Stimulated activated naive CD4-positive, alpha-beta T cell treated with Interleukin-2 at 50 U/mL for 16 hours (primary cell): ENCODE results near the gene OR8D4.
"Not testable (repeated sequence)": the region's sequence is repeated elsewhere in the genome, so short reads cannot be mapped to it uniquely, and the experiment has no call there.

Experiments
- DNase-seq: peaks from one replicate; lab custom pipeline; 2025; lab: John Stamatoyannopoulos, UW

The OR8D4 gene

DNA sequence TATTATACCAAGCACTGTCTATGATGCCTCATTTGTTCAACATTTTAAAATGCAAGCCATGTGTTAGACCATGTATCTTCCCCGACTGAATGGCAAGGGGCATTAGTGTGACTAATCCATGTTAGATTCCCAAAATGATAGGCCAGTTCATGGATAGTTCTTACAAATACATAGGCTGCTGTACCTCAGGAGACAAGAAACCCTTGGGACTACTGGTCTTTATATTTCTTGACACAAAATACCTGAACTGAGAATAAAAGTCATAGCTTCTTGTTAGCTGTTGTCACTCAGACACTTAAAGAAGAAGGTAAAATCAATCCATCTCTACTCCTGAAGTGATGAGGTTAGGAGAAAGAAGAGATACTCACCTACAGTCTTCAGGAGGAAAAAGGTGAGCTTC lies at the start of gene OR8D4:
TSS of gene OR8D4 (plus strand) at position 301 of the 400 bp plus-strand sequence. CDS start 4,265 bp downstream, outside the sequence.
- no peak for DNase-seq

DNA sequence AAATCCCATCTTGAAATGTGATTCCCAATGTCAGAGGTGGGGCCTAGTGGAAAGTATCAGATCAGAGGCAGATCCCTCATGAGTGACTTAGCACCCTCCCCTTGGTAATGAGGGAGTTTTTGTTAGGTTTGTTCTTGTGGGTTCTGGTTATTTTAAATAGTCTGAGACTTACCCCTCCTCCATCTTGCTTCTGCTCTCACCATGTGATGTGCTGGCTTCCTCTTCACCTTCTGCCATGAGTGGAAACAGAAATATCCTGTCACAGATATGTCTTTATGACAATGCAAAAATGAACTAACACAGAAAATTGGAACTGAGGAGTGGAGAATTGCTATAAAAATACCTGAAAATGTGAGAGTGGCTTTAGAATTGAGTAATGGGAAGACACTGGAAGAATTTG lies 49.6 kb upstream of the OR8D4 start:
- DNase-seq, result no peak

DNA sequence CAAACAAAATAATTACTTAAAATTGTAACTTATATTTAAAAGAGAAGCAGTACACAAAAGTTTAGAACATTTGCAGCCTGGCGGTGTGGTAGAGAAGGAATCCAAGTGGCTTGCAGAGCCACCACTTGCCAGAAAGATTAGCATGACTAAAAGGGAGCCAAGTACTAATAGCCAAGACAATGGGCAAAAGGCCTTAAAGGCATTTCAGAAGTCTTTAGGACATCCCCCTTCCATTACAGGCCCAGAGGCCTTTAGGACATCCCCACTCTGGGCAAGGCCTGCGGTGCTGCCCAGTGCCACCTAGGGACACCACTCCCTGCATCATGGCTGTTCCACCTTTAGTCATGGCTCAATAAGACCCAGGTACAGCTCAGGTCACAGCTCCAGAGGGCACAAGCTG lies 48.9 kb upstream of the OR8D4 start:
- no peak for DNase-seq

DNA sequence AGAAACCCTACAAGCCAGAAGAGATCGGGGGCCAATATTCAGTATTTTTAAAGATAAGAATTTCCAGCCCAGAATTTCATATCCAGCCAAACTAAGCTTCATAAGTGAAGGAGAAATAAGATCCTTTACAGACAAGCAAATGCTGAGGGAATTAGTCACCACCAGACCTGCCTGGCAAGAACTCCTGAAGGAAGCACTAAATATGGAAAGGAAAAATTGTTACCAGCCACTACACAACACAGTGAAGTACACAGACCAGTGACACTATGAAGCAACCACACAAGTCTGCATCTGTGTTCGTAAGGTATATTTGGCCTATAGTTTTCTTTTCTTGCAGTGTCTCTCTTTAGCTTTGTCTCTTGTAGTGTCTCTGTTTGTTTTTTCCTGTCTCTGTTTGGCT lies 45.5 kb upstream of the OR8D4 start:
- no peak for DNase-seq

DNA sequence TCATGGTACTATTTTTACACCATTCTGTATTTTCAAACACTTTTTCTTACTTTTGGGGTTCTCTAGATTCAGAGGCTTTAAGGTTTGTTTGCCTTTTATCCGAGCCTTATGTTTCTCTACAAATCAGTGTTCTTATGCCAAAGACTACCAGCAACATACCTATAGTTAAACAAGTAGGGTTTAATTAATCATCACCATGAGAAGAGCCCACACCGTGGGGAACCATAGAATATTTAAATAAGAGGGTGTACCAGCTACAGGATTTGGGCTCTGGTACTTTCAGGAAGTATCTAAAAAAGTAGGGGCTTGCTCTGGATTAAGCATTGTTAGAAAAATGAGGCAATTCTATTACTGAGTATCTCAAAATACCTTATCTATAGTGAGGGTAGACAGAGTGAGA lies 42.2 kb upstream of the OR8D4 start:
- DNase-seq, result no peak

DNA sequence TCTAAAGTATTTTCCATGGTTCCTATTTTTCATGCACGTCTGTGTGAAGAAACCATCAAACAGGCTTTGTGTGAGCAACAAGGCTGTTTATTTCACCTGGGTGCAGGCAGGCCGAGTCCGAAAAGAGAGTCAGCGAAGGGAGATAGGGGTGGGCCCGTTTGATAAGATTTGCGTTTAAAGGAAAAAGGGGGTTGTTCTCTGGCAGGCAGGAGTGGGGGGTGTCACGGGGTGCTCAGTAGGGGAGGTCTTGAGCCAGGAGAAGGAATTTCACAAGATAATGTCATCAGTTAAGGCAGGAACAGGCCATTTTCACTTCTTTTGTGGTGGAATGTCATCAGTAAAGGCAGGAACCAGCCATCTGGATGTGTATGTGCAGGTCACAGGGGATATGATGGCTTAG lies 36.7 kb upstream of the OR8D4 start:
- DNase-seq, result not testable (repeated sequence)

DNA sequence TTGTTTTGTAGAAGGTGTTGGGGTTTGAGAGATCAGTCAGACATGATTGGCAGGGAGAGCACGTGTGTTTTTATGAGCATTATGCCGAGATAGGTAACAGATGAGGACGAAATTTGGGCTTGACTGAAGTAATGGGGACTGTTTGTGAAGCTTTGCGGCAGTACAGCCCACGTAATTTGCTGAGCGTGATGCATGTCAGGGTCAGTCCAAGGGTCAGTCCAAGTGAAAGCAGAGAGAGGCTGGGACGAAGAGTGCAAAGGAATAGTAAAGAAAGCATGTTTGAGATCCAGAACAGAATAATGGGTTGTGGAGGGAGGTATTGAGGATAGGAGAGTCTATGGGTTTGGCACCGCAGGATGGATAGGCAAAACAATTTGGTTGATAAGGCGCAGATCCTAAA lies 34.2 kb upstream of the OR8D4 start:
- DNase-seq, result not testable (repeated sequence)

DNA sequence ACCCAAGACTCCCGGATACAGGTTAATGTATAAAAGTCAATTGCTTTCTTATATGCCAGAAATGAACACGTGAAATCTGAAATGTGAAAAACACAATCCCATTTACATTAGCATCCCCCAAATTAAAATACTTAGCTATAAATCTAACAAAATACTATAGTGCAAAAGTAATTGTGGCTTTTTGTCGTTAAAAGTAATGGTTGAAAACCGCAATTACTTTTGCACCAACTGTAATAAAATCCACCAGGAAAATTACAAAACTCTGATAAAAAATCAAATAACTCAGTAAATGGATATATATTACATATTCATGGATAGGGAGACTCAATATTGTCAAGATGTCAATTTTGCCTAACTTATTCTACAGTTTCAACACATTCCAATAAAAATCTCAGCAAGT lies 21.1 kb upstream of the OR8D4 start:
- DNase-seq, result no peak

DNA sequence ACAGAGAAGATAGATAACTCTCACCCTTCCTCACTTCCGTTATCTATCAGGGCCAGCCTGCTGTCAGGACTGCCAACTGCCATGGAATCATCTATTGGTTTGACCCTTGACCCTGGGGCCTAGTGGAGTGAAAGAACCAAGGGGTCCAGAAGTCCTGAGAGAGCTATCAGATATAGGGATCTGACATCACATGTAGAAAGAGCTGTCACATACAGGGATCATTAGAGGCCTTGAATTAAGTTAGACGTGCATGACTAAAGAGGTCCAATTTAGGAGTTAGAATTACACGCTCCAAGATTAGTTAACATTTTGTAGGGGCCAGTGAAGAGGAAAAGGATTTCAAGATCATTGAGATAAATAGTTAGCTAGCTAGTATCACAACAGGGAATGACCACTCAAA lies 16.4 kb upstream of the OR8D4 start, which contains the start of gene TMEM225:
TSS of gene TMEM225 (minus strand) at position 101 of the 400 bp plus-strand sequence. CDS start 245 bp downstream, outside the sequence.
- DNase-seq, result no peak

DNA sequence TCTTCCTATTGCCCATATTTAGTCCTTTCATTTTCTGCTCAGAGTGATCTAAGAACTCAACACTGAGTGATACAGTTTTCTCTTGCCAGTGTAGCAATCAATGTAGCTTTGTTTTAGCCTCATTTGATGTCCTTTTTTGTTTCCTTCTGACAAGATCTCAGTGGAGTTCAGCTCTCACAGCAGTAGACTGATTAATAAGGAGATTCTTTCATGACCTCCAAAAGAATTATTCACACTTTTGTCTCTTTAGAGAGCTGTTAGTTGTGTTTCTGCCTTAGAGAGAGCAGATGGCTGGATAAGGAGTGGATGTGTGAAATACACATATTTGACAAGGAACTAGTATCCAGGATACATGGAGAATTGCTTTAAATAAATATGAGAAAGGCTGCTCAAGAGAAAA lies 9.9 kb upstream of the OR8D4 start:
- no peak for DNase-seq

DNA sequence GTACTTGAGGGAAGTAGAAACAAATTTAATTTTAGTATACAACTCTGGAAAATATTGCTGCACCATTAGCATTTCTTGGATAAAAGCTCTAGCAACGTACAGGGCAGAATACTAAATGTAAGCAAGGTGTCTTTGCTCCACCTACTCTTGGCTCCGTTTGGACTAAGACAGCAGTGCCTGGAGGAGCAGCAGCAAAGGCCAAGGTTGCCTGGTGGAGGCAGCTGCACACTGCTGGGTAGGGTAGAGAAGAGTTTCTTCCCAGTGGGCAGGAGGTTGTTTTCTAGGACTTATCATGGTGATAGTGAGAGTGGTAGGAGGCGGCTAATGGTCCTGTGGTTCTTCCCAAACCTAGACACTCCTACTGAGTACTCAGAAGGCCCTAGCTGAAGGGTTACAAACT lies 2.2 kb upstream of the OR8D4 start:
- no peak for DNase-seq

DNA sequence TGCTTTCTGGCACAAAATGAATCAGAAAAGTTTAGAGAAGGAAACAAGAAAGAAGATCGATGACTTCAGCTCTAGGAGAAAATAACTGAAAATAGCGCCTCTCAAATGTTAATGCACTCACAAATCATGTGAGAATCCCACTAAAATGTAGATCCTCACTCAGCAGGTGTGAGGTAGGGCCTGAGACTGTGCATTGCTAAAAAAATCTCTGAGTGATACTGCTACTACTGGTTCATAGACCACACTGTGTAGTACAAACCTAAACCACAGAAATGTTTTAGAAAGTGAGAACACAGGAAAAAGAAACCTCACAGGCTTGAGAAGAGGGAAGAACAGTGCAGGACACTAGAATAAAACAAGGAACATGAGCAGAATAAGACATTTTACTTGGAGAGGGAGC lies 2.0 kb downstream of the OR8D4 start:
- DNase-seq, result no peak

DNA sequence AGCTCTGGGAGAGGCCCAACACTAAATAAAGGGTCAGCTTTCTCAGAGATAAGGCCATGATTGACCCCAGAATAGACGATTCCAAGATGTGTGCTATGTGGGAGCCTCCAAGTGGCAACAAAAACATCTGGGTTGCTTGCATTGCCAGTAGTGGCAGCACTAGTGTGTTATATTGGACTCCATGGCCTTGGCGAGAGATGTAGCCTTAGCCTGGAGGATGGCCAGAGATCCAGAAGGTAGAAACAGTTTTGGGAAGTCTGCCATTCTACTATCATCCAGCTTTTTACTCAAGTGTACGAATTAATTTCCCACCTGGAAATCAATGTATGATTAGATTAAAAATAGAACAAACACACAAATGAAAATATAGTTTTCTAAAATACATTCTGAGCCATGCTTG lies 3.0 kb downstream of the OR8D4 start:
- no peak for DNase-seq

DNA sequence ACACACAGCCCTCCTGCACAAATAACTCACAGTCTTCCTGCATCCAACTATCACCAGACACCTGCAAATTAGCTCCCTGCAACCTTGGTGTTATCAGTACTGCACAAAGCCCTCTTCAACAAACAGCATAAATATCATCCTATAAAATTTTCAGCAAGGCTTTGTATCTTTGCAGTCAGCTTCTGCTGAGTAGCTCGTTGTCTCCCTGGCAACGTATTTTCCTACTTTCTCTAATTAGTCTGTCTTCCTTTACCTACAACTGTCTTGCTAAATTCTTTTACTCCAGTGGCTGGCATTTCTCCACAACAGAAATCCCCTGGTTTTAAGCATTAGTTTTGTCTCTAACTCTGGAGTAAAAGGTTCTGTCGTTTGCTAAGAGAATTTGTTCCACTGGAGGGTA lies 3.9 kb downstream of the OR8D4 start:
- no peak for DNase-seq

DNA sequence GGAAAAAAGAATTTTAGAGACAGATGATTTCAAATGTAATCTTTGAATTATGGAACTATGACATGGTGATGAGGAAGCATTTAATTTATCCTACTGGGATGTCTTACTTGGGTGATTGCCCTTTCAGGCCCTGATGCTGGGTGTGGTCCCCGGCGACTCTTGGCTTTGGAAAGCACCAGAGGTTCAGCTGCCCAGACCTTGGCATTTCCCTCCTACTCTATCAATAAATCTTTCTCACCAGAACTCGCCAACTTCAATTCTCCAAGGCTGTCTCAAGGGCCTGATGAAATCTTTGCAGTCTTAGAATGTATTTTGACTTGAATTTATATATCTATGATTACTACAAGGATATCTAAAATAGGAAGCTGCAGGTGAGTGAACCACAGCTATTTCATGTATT lies 19.0 kb downstream of the OR8D4 start:
- DNase-seq, result no peak

DNA sequence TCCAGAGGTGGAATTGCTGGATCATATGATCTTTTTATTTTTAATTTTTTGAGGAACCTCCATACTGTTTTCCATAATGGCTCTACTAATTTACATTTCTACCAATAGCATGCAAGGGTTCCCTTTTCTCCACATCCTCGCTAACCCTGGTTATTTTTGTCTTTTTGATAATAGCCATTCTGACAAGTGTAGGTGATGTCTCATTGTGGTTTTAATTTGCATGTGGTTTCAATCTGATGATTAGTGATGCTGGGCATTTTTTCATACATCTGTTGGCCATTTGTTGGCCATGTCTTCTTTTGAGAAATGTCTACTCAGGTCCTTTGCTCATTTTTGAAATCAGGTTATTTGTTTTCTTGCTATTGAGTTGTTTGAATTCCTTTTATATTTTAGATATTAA lies 22.1 kb downstream of the OR8D4 start:
- no peak for DNase-seq

DNA sequence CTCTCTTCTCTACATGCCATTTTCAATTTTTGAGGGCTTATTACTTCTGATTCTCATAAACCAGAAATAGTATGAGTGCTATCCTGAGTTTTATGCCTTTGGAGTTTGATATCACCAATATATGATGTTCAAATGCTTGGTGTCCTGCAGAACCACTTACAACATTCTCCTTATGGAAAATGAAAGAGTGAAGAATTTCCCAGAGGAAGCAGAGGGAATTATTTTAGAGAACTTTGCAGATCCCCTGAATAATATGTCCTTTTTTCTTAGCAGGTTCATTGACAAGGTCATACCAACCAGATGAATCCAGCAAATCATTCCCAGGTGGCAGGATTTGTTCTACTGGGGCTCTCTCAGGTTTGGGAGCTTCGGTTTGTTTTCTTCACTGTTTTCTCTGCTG lies 37.4 kb downstream of the OR8D4 start, which contains the start of gene OR4D5:
TSS of gene OR4D5 (plus strand) at position 301 of the 400 bp plus-strand sequence. CDS start at position 301, 0 bp downstream.
- no peak for DNase-seq

DNA sequence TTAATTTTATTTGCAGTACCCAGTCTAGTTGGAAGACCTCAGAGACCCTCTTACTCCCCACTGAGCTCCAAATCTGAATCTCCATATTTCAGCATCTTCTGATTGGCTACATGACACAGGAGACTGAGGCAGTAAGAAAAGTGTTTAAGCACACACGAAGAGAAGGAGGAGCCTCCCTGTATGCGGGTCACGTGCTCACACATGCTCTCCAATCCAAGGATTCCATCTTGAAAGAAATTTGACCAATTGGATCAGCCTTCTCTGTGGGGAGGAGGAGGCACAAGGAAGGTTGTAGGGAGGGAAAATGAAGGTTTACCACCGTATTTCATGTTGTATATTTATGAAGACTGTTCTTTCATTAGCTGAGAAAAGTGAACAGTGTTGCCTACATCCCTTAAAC lies 40.4 kb downstream of the OR8D4 start:
- no peak for DNase-seq

DNA sequence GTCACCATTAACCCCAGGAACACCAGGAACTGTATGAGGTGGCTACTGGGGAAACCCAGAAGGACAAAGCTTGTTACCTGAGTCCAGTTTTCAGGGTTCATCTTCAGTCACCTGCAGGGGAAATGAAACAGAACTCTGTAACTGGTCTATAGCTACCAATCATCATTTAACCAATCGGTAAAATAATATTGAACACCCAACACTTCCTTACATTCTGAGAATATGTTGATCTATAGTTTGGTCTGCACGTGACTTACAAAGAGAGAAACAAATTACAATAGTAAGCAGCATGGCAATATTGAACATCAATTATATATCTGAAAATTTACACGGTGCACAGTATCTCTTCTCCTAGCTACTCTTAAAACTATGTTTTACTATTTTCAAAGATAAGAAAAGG lies 41.8 kb downstream of the OR8D4 start, which contains the start of gene OR6T1:
TSS of gene OR6T1 (minus strand) at position 101 of the 400 bp plus-strand sequence. CDS start at position 101, 0 bp downstream.
- DNase-seq, result no peak

DNA sequence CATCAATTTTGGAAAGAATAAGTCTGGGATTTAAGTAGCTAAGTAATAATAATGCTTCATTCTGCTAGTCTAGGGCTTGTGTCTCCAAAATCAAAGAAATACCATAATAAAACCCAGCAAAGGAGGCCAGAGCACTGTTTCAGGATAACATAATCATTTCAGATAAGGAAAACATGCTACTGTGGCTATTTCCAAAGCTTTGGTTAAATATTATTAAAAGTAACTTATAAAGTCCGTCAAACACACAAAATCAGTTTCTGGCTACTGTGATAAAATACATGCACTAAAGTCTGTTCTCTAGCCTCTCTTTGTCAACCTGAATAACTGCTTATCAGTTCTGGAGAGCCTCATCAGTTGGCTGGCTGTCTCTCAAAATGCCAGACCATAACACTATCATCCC lies 43.2 kb downstream of the OR8D4 start:
- DNase-seq, result no peak

DNA sequence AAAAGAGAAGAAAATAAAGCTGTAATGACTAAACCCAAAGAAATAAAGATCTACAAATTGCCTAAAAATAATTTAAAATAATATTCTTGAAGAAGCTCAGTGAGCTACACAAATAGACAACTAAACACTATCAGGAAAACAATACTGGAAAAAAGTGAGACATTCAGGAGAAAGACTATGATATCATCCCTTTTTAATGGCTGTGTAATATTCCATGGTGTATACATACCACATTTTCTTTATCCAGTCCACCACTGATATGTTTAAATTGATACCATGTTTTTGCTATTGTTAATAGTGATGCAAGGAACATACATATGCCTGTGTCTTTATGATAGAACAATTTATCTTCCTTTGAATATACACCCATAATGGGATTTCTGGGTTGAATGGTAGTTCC lies 54.8 kb downstream of the OR8D4 start:
- no peak for DNase-seq
